Sciatic nerve (tissue), 2 donors: Measurements from ENCODE around the gene C2CD4A. TPM values are rescaled to one million over a fixed set of nuclear protein-coding genes. Genes with fewer than 3 reads are reported as not detected.

Source experiments
- ATAC-seq: fragments of 200-7000 bp; cut with Tn5 transposase; one replicate; pipeline ENCODE4 v1.9.1; 2020; ENCODE audit warnings: mild to moderate bottlenecking, moderate library complexity
- DNase-seq: peaks from one replicate; pipeline ENCODE4 v3.0.0-alpha.2; 2020; ENCODE audit warnings: low spot score
- intact Hi-C: fragments of 100-400 bp; cut with DNase I; formaldehyde crosslinking; loops from one replicate; pipeline ENCODE4 v1.14.2; 2022
- total RNA-seq: library from RNA; stranded (reverse); fragmentation: NEBNext Ultra II Directional; extraction: Animal tissue kit (Norgen Biotek cat#: 25700); gene quantifications from one replicate; pipeline ENCODE4 v1.2.1, GENCODE V29; 2021
- donor health status: DM: no; HTN: no; CAD: no.
- donor health status: DM: no; HTN: no; CAD: no.

The C2CD4A gene
- total RNA-seq, 1 donor from 2014 or later: not detected

- DNase-seq (no peak), ATAC-seq (peak; percentile 65)
- intact Hi-C loops: no loop called here
These were observed 21.0 kb downstream of the C2CD4A start for GRCh38 chr15:62087671-62088352.

- ATAC-seq (no peak), DNase-seq (no peak)
- intact Hi-C loops: no loop called here
These were observed 21.5 kb downstream of the C2CD4A start for GRCh38 chr15:62088353-62088693.

- DNase-seq (no peak), ATAC-seq (no peak)
- intact Hi-C loops: no loop called here
These were observed 22.8 kb downstream of the C2CD4A start for GRCh38 chr15:62089616-62090015.

- DNase-seq: no peak
- ATAC-seq: no peak
- intact Hi-C loops: no loop called here
These were observed 24.2 kb downstream of the C2CD4A start for GRCh38 chr15:62090988-62091387.

- ATAC-seq (no peak), DNase-seq (no peak)
- intact Hi-C loops: no loop called here
These were observed 27.0 kb downstream of the C2CD4A start for GRCh38 chr15:62093809-62094208.

DNA sequence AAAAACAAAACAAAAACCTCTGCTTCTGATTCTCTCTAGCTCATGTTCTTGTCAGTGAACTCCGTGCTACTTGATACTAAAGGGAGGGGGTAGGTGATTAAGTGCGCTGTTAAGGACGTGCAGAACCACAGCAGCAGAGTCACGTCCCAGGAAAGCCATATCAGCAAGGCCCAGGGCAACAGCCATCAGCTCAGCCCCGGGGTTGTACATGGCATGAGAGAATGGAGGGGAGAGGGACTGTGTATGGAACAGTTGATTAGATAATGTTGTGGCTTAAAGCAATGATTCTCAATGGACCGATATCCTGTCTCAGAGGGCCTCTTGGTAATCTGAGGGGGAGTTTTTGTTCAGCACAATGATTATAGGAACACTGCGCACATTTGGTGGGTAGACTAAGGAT, 27.6 kb downstream of the C2CD4A start:
- DNase-seq: no peak
- no peak for ATAC-seq
- intact Hi-C loops: no loop called here

DNA sequence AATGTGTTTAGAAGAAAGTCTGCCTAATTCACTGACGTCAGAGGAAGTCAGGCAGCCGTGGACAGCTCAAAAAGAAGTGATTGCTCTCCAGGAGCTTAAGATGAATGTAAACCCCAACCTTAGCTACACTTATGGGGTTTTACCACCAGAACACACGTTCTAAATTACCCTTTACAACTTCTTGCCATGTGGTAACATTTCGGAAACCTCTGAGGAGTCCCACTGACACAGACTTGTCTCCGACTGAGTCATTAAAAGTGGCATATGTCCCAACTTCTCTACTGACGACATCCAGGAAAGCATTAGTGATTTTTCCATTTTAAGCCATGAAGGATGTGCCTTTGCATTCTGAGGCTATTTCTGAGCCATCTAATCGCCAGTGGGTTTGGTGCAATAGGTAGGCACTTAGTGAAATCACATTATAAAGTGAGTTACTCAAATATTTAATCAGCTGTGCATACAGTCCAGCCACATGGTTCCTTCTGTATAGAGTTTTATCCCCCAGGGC, 32.4 kb downstream of the C2CD4A start:
- intact Hi-C loops: no loop called here
- ATAC-seq: no peak
- DNase-seq: no peak

DNA sequence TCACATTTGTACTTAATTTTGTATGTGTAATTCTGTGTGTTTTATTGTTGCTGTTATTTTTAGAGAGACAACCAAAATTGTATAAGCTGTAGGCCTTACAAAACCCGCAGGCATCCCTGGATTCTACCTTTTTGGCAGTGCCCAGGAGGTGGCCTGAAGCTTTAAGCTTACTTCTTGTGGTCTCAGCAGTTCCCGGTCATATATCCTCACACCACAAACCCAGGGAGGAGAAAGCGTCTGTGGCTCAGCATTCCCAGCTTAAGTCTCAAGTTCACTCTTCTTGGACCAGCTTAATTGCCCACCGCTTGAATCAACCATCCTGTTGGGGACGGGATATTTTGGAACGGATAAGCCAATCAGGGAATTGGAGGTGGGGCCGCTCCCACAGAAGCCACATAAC, 36.7 kb downstream of the C2CD4A start:
- DNase-seq: no peak
- intact Hi-C loops: no loop called here
- no peak for ATAC-seq

DNA sequence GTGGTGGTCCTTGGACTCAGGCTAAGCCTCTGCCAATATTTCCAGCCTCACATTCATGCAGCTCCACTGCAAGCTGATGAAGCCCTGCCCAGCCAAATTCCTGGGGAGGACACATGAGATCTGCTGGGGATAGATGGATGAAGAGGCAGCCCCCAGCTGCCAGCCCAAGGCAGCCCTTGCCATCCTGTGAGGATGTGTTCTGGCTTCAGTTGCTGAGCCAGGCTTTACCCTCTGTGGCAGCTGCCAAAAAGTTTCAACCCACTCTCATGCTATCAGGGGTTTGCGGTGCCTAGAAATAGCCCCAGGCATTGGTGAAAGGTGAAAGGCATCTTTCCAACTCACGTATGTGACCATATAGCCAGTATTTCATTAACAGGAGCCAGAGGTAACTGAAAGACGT, 37.6 kb downstream of the C2CD4A start:
- DNase-seq: no peak
- no peak for ATAC-seq
- intact Hi-C loops: no loop called here

GRCh38 chr15:62104846-62105245, 38.1 kb downstream of the C2CD4A start:
- intact Hi-C loops: no loop called here
- DNase-seq (no peak), ATAC-seq (no peak)

- ATAC-seq: no peak
- no peak for DNase-seq
- intact Hi-C loops: no loop called here
These were observed 38.5 kb downstream of the C2CD4A start for GRCh38 chr15:62105266-62105665.

- DNase-seq (no peak), ATAC-seq (no peak)
- intact Hi-C loops: no loop called here
These were observed 39.3 kb downstream of the C2CD4A start for GRCh38 chr15:62106096-62106495.

DNA sequence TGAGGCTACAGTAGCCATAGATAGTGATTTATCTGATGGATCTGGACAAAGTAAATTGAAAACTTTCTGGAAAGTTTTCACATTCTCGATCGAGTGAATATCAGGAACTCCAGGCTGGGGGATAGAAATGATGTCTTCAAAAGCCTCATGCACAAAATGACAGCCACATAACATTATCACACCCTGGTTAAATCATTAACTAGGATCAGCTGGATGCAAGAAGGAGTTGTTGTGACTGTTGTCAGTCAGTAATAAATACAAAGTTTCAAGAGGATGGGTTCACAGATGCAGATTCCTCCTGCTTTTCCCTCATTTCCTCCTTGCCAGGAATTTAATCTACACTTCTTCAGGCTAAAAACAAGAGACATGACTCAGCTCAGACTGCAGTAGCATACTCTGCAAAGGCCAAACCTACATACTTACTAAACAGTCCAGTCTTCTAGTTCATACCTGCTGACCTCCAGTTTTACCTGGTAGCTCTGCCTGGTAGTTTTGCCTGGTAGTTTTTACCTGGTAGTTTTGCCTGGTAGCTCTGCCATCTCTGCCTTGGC, 40.9 kb downstream of the C2CD4A start:
- intact Hi-C loops: no loop called here
- DNase-seq: no peak
- no peak for ATAC-seq

- DNase-seq (no peak), ATAC-seq (no peak)
These were observed 41.6 kb downstream of the C2CD4A start for GRCh38 chr15:62108411-62108810.

DNA sequence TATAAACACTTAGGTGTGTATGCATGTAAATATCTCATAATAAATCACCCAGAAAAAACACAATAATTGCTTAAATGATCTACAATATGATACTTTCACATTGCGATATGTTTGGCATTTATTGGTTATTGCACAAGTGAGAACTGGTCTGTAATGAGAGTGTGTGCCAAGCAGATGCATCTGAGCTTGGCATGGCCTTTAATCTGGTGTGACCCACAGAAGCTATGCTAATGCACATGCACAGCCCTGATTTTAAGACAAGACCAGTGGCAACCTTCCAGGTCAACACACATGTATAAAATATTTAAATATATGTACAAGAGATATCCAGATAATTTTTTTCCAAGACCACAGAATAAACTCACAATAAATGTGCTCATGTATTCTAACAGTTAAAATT, 42.7 kb downstream of the C2CD4A start:
- DNase-seq (no peak), ATAC-seq (no peak)
- intact Hi-C loops: no loop called here

More at GRCh38 chr15:62108411-62108810, 41.6 kb downstream of the C2CD4A start:
- intact Hi-C loops: no loop called here

- ATAC-seq (peak; percentile 49), DNase-seq (no peak)
- intact Hi-C loops: no loop called here
These were observed 43.4 kb downstream of the C2CD4A start for GRCh38 chr15:62109982-62110851.

- ATAC-seq: no peak
These were observed 45.3 kb downstream of the C2CD4A start for GRCh38 chr15:62112081-62112480.

DNA sequence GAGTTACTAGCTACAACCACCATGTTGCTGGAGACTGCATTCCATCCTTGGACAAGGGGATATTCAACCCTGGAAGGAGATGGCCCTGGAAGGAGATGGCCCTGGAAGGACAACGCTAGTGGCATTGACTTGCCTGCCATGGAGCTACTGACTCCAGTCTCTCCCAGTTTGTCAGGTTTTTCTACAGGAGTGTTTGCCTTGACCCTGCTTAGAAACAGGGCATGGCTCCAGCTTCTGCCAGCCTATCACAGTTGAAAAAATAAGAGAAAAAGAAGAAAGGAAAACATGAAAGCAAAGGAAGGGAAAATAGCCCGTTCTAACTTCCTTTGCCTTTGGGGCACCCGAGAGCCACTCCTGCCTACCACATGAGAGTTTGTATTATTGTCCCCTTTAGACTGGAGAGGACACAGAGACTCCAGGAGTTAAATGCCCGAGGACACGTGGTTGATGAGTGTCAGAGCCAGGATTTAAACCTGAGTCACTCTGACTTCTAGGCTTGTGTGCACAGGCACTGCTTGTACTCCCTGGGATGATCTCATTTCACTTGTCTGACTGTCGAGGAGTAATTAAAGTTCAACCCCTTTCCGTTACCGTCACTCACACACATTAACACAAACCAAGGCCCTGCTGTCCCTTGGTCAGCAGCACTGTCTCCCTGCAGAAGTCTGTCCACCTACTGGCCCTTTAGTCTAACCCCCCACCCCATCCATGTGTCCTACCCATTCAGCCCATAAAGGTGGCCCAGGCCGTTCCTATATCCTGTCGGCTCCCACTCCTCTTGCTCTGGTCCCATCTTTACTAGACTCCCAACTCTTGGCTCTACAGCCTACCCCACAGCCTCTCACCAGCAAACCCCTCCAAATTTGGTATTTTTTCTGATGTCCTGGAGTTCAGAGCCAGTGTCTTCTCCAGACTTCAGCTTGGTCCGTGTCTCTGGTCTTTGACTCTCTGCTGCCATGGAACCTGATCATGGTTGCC, 46.1 kb downstream of the C2CD4A start:
- no peak for DNase-seq
- no peak for ATAC-seq
- intact Hi-C loops: no loop called here

More at GRCh38 chr15:62112081-62112480, 45.3 kb downstream of the C2CD4A start:
- intact Hi-C loops: no loop called here
- no peak for DNase-seq

DNA sequence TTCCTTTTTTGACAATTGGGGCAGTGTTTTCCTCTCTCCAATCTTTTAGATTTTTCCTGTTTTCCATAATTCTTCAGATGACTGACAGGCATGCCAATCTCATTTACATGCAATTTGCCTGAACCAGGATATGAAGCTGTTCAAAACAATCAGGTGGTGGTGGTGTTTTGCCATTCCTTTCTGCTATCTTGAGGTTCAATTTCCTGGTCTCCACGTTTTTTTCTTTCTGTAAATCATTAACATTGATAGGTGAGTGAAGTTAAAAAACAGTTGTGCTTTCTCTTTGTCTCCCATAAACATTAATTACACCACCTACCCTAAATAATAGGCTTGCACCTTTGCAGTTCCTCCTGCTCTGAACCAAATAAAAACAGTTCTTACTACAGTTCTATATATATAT, 49.1 kb downstream of the C2CD4A start:
- intact Hi-C loops: no loop called here

More for the DNA sequence above, 49.1 kb downstream of the C2CD4A start:
- ATAC-seq: no peak
- no peak for DNase-seq
